GM12878 (cell line): ENCODE results near the gene SCNN1G.

Source experiments
- CTCF ChIP-seq, 3 experiments: IDR thresholded peaks in 2 of 3; conservative IDR thresholded peaks in 1 of 3; 2 replicates each; pipeline ENCODE4 v1.5.1; 2011; ENCODE audit warnings: low read depth in 3 of 3, low read length in 3 of 3, mild to moderate bottlenecking in 3 of 3, control low read depth in 2 of 3, moderate library complexity in 2 of 3, inconsistent platforms in 1 of 3, mixed read lengths in 1 of 3; ENCODE audit not compliant: control insufficient read depth in 2 of 3, insufficient read depth in 1 of 3; ENCODE audit errors: extremely low read depth in 1 of 3
- EP300 ChIP-seq, 2 experiments: fragments of 150-350 bp in 1 of 2; IDR thresholded peaks; 2 replicates each; pipeline ENCODE4 v1.6.1; 2011 to 2012; ENCODE audit warnings: low read depth in 2 of 2, low read length in 2 of 2, borderline replicate concordance in 1 of 2, improper control_type of control experiment in 1 of 2, inconsistent platforms in 1 of 2; ENCODE audit not compliant: control insufficient read depth in 1 of 2
- EZH2 ChIP-seq: IDR thresholded peaks from 2 replicates; pipeline ENCODE4 v1.6.1; 2012; ENCODE audit warnings: low read depth, mild to moderate bottlenecking, control low read depth, inconsistent platforms, low read length, borderline replicate concordance; ENCODE audit not compliant: control insufficient read depth
- NFYB ChIP-seq: IDR thresholded peaks from 2 replicates; pipeline ENCODE4 v1.6.1; 2011; ENCODE audit warnings: low read depth, mild to moderate bottlenecking, low read length, improper control_type of control experiment, moderate library complexity; ENCODE audit not compliant: insufficient read depth
- POLR2A ChIP-seq: IDR thresholded peaks from 2 replicates; pipeline ENCODE4 v1.6.1; 2011; ENCODE audit warnings: low read depth, mild to moderate bottlenecking, low read length
- REST ChIP-seq: IDR thresholded peaks from 2 replicates; pipeline ENCODE4 v1.6.1; 2012; ENCODE audit warnings: mild to moderate bottlenecking, low read depth, low read length
- SIN3A ChIP-seq: IDR thresholded peaks from 2 replicates; pipeline ENCODE4 v1.6.1; 2012; ENCODE audit warnings: low read depth, low read length, improper control_type of control experiment

- TF ChIP-seq CTCF (IDR thresholded peaks at IDR 0.05 in 2 of 3, conservative IDR thresholded peaks at IDR 0.05 in 1 of 3; ENCODE audit: control insufficient read depth in 2 of 3, extremely low read depth in 1 of 3, insufficient read depth in 1 of 3, low read depth in 3 of 3, low read length in 3 of 3) (no peak), REST (no peak), SIN3A (no peak), POLR2A (no peak), EP300 (IDR thresholded peaks at IDR 0.05; ENCODE audit: borderline replicate concordance in 1 of 2, control insufficient read depth in 1 of 2, low read depth in 2 of 2, low read length in 2 of 2) (no peak), NFYB (no peak), EZH2 (no peak)
These were observed 958 bp downstream of the SCNN1G start for GRCh38 chr16:23183543-23183862.
